B cell (primary cell): ENCODE results near the gene DOCK4. TPM values are rescaled to one million over a fixed set of nuclear protein-coding genes. Genes with fewer than 3 reads are reported as not detected.

Experiments used
- ATAC-seq: fragments of 200-7000 bp; cut with Tn5 transposase; one replicate; pipeline ENCODE4 v1.10.0; 2021; ENCODE audit warnings: low read depth, mild to moderate bottlenecking, moderate number of reproducible peaks, moderate library complexity
- CTCF ChIA-PET: fragments of 350-600 bp; sonication (Branson Sonifier 250); formaldehyde crosslinking; loops from one replicate; lab custom pipeline; 2021; ENCODE audit warnings: antibody characterized with exemption, inconsistent platforms; lab: Charles Lee
- POLR2A ChIA-PET: fragments of 350-600 bp; sonication (Branson Sonifier 250); formaldehyde crosslinking; loops from one replicate; lab custom pipeline; 2021; ENCODE audit warnings: antibody characterized with exemption; lab: Charles Lee
- DNase-seq: peaks from one replicate; pipeline ENCODE4 v3.0.0; 2013
- H2AFZ ChIP-seq: 2 replicates; pipeline ENCODE4 v1.6.1; 2012; ENCODE audit warnings: mild to moderate bottlenecking, low read depth, low read length; ENCODE audit not compliant: insufficient read depth, poor library complexity, severe bottlenecking
- H3K27ac ChIP-seq, 2 donors: 1 replicate in 1 of 2; 2 replicates in 1 of 2; pipeline ENCODE4 v1.5.1; 2012 to 2013; ENCODE audit warnings: low read length in 2 of 2, mild to moderate bottlenecking in 2 of 2, moderate library complexity in 1 of 2
- H3K27me3 ChIP-seq, 4 experiments: fragments of 200-600 bp in 1 of 4; sonication (generic) in 1 of 4; replicated peaks in 1 of 4; 1 replicate in 2 of 4; 2 replicates in 2 of 4; pipeline versions ENCODE4 v1.6.1 to v1.7.0; 2013 to 2016; ENCODE audit warnings: low read length in 3 of 4, mild to moderate bottlenecking in 2 of 4, mixed read lengths in 1 of 4, moderate library complexity in 1 of 4; ENCODE audit not compliant: insufficient read depth in 4 of 4, control insufficient read depth in 3 of 4; ENCODE audit errors: control extremely low read depth in 1 of 4
- H3K36me3 ChIP-seq, 2 experiments: replicated peaks in 1 of 2; 1 replicate in 1 of 2; 2 replicates in 1 of 2; pipeline versions ENCODE4 v1.6.1 to v1.7.1; 2013; ENCODE audit warnings: low read length in 1 of 2; ENCODE audit not compliant: insufficient read depth in 2 of 2, control insufficient read depth in 1 of 2; ENCODE audit errors: control extremely low read depth in 1 of 2, extremely low read depth in 1 of 2
- H3K4me1 ChIP-seq, 2 donors: fragments of 200-600 bp in 1 of 2; sonication (generic) in 1 of 2; 1 replicate in 1 of 2; 2 replicates in 1 of 2; pipeline versions ENCODE4 v1.5.1 to v1.6.1; 2013 to 2017; ENCODE audit warnings: low read length in 2 of 2; ENCODE audit not compliant: control insufficient read depth in 2 of 2, insufficient read depth in 2 of 2
- H3K4me2 ChIP-seq: replicated peaks from 2 replicates; pipeline ENCODE3; 2012; ENCODE audit warnings: mild to moderate bottlenecking, low read depth, low read length; ENCODE audit not compliant: poor library complexity, severe bottlenecking
- H3K4me3 ChIP-seq, 5 experiments: fragments of 200-600 bp in 1 of 5; sonication (generic) in 1 of 5; 1 replicate in 3 of 5; 2 replicates in 2 of 5; pipeline versions ENCODE4 v1.5.1 to v1.7.0; 2011 to 2016; ENCODE audit warnings: low read length in 4 of 5, mild to moderate bottlenecking in 4 of 5, low read depth in 2 of 5, control low read depth in 1 of 5, moderate library complexity in 1 of 5; ENCODE audit not compliant: insufficient read depth in 1 of 5; ENCODE audit errors: control extremely low read depth in 1 of 5, extremely low read depth in 1 of 5
- H3K79me2 ChIP-seq: fragments of 200-600 bp; sonication (generic); one replicate; pipeline ENCODE4 v1.6.0; 2016; ENCODE audit warnings: low read length; ENCODE audit not compliant: control insufficient read depth, insufficient read depth
- H3K9ac ChIP-seq: fragments of 200-600 bp; sonication (generic); 2 replicates; pipeline ENCODE4 v1.6.1; 2017; ENCODE audit warnings: mild to moderate bottlenecking, low read length, moderate library complexity
- H3K9me3 ChIP-seq, 3 donors: one replicate each; pipeline versions ENCODE4 v1.6.1 to v1.7.1; 2013; ENCODE audit warnings: low read length in 2 of 3; ENCODE audit not compliant: control insufficient read depth in 2 of 3, insufficient read depth in 1 of 3; ENCODE audit errors: control extremely low read depth in 1 of 3
- H4K20me1 ChIP-seq: 2 replicates; pipeline ENCODE4 v1.6.0; 2012; ENCODE audit warnings: mild to moderate bottlenecking, low read length; ENCODE audit not compliant: insufficient read depth, control insufficient read depth, poor library complexity, severe bottlenecking
- H3K27ac Mint-ChIP-seq: one replicate; pipeline ENCODE4 v1.8.0; 2021; ENCODE audit warnings: mixed read lengths
- H3K27me3 Mint-ChIP-seq: one replicate; pipeline ENCODE4 v1.8.0; 2021; ENCODE audit warnings: mixed read lengths
- H3K4me1 Mint-ChIP-seq: one replicate; pipeline ENCODE4 v1.8.0; 2021; ENCODE audit warnings: mixed read lengths
- H3K4me3 Mint-ChIP-seq: one replicate; pipeline ENCODE4 v1.8.0; 2021; ENCODE audit warnings: mixed read lengths
- H3K9me3 Mint-ChIP-seq: one replicate; pipeline ENCODE4 v1.8.0; 2022; ENCODE audit warnings: mixed read lengths; ENCODE audit not compliant: insufficient read depth
- EZH2 ChIP-seq: IDR thresholded peaks from 2 replicates; pipeline ENCODE4 v1.6.1; 2012; ENCODE audit warnings: borderline replicate concordance, low read depth, mild to moderate bottlenecking, moderate library complexity, low read length; ENCODE audit not compliant: insufficient read depth, poor library complexity, severe bottlenecking
- WGBS: methylation state at CpG from one replicate; pipeline ENCODE4 v1.1.5; 2013; ENCODE audit warnings: missing lambda C conversion rate; ENCODE audit not compliant: insufficient coverage; 5-methylcytosine and 5-hydroxymethylcytosine counted together
- intact Hi-C: fragments of 100-400 bp; cut with micrococcal nuclease; formaldehyde crosslinking; loops from one replicate; pipeline ENCODE4 v1.10.0; 2022
- polyA plus RNA-seq: library from polyadenylated mRNA; depleted of rRNA; stranded (reverse); fragments of >200 nt; gene quantifications from 2 replicates; pipeline ENCODE4 v1.2.3, GENCODE V29; 2012
- small RNA-seq: library from RNA; depleted of rRNA; stranded (forward); fragments of <200 nt; gene quantifications from one replicate; pipeline ENCODE3, GENCODE V24; 2012; ENCODE audit warnings: low replicate concordance, low read depth; ENCODE audit not compliant: insufficient read length
- total RNA-seq, 2 donors: library from RNA; stranded (reverse); fragments of 120-200 nt in 1 of 2; gene quantifications; 1 replicate in 1 of 2; 2 replicates in 1 of 2; pipeline versions ENCODE4 v1.2.3 to v1.2.4, GENCODE V29; 2013 to 2022
- TF ChIP-seq, protein P1 (sequence below): fragments of 200-600 bp; IDR thresholded peaks from one replicate; pipeline ENCODE4 v1.8.0; 2022; ENCODE audit warnings: antibody characterized with exemption, mild to moderate bottlenecking

Gene DOCK4
- total and polyA plus RNA-seq, 2 donors (not counting 1 experiment from before 2014, with no cell fraction given) = 0.03 to 4.1 TPM

DNA sequence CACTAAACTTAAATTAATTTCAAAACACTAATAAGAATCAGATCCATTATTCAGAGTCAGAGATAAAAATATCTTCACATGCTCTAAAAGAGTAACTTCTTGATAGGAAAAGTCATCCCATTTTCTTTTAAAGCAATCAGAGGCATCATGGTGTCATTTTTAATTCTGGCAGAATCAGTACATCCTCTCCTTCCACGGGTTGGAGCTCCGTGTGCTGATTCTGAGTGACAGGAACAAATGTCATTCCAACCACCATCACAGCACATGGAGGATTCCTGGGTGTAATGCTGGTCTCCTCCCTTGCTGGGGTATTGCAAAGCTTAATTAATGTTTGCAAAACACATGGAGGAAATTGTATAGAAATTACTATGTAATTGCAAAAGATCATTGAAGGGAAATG is 529.4 kb downstream of the DOCK4 start:
- H3K4me1 ChIP-seq = no peaks in the 10 kb centered on the region
- no peaks in the 10 kb centered on the region for H3K36me3 ChIP-seq
- no peak overlapping the region for H2AFZ ChIP-seq
- Mint-ChIP-seq H3K9me3 (no peaks in the 10 kb centered on the region), H3K27ac (no peak overlapping the region), H3K27me3 (peaks cover 10% of the 10 kb centered on the region), H3K4me1 (no peaks in the 10 kb centered on the region), H3K4me3 (no peak overlapping the region)
- ChIA-PET POLR2A (no interaction called here), CTCF (no interaction called here)
- H3K79me2 ChIP-seq = no peaks in the 10 kb centered on the region
- no peak overlapping the region for H3K4me3 ChIP-seq
- H3K4me2 ChIP-seq = no peak overlapping the region
- no peaks in the 10 kb centered on the region for H4K20me1 ChIP-seq
- intact Hi-C loops = no loop called here
- DNase-seq (no peak), ATAC-seq (no peak)
- WGBS = no CpG with 5 or more reads among the region's 2 CpGs
- no peak overlapping the region for H3K27ac ChIP-seq
- no peak for TF ChIP-seq EZH2
- TF ChIP-seq, protein P1, sequence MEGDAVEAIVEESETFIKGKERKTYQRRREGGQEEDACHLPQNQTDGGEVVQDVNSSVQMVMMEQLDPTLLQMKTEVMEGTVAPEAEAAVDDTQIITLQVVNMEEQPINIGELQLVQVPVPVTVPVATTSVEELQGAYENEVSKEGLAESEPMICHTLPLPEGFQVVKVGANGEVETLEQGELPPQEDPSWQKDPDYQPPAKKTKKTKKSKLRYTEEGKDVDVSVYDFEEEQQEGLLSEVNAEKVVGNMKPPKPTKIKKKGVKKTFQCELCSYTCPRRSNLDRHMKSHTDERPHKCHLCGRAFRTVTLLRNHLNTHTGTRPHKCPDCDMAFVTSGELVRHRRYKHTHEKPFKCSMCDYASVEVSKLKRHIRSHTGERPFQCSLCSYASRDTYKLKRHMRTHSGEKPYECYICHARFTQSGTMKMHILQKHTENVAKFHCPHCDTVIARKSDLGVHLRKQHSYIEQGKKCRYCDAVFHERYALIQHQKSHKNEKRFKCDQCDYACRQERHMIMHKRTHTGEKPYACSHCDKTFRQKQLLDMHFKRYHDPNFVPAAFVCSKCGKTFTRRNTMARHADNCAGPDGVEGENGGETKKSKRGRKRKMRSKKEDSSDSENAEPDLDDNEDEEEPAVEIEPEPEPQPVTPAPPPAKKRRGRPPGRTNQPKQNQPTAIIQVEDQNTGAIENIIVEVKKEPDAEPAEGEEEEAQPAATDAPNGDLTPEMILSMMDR = no peak
- no peaks in the 10 kb centered on the region for H3K9me3 ChIP-seq
- H3K9ac ChIP-seq = no peak overlapping the region
- no peaks in the 10 kb centered on the region for H3K27me3 ChIP-seq

Small RNA genes within 50 kb of the gene (small RNA-seq; reads per million reads assigned to genes)
- gene RNA5SP237 = not detected

Other genes with a start within 250 kb of the DOCK4 start
- 18.6 and 20.4 TPM in 2 replicates for gene ZNF277, start 296 bp upstream of the DOCK4 start, total RNA-seq
- gene ZNF277, start 296 bp upstream of the DOCK4 start, polyA plus RNA-seq = 9.5 and 12.6 TPM in 2 replicates
- 101 and 106 TPM in 2 replicates for gene IFRD1, start 244.1 kb upstream of the DOCK4 start, total RNA-seq
- 54.1 and 182 TPM in 2 replicates for gene IFRD1, start 244.1 kb upstream of the DOCK4 start, polyA plus RNA-seq